AG04449 (cell line): ENCODE results near the gene MAD2L2.

ENCODE experiments used
- CTCF ChIA-PET: fragments of 350-600 bp; formaldehyde crosslinking; extraction: SDS; loops from one replicate; lab custom pipeline; 2021; ENCODE audit warnings: antibody characterized with exemption; lab: Yijun Ruan, JAX
- POLR2A ChIA-PET: fragments of 400-600, 350-600 bp; formaldehyde crosslinking; extraction: SDS; loops from one replicate; lab custom pipeline; 2020; ENCODE audit warnings: antibody characterized with exemption, inconsistent platforms; lab: Yijun Ruan, JAX
- DNase-seq: peaks from one replicate; pipeline ENCODE4 v3.0.0-alpha.2; 2010; ENCODE audit warnings: low read depth, low spot score
- H3K4me3 ChIP-seq: 2 replicates; pipeline ENCODE4 v1.5.1; 2011; ENCODE audit warnings: low read depth, mild to moderate bottlenecking, control low read depth, low read length
- CTCF ChIP-seq: IDR thresholded peaks from one replicate; pipeline ENCODE4 v1.5.1; 2011; ENCODE audit warnings: mild to moderate bottlenecking, moderate library complexity, low read length, control low read depth, inconsistent platforms; ENCODE audit not compliant: insufficient read depth; ENCODE audit errors: missing control alignments

Gene MAD2L2

DNA sequence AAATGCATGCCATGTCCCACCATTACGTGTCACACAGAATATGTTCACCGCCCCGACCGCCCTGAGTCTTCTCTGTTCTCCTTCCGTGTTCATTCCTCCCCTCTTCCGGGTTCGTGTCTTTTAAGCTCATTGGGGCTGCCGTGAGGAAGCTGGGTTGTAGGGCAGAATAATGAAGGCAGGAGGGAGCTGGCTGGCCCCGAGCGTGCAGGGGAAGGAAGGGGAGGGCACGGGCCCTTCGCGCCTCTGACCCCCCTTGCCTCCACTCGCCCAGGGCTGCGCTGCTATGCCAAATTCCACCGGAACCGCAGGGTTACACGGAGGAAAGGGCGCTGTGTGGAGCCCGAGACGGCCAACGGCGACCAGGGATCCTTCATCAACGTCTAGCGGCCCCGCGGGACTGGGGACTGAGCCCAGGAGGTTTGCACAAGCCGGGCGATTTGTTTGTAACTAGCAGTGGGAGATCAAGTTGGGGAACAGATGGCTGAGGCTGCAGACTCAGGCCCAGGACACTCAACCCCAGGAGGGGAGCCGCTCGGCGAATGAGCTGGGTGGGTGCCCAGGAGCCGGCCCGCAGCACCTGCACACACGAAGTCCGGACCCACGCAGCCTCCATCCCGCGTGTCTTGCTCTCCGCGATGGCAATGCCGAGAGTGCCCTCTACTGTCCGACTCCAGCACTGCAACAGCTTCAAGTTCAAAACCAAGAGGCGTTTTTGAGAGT is 38.5 kb upstream of the MAD2L2 start:
- peak overlapping the region; percentile 42 for H3K4me3 ChIP-seq
- no peak for DNase-seq
- ChIA-PET POLR2A (no interaction called here), CTCF (interaction anchor here (0.7 to 6.7 kb wide), 33 partner anchors 11 to 682 kb away, joined by 3 to 95 read pairs (median 5); partner anchors contain the start of genes AGTRAP, FBXO2, FBXO44 and FBXO6)
- peak; percentile 90 for TF ChIP-seq CTCF

DNA sequence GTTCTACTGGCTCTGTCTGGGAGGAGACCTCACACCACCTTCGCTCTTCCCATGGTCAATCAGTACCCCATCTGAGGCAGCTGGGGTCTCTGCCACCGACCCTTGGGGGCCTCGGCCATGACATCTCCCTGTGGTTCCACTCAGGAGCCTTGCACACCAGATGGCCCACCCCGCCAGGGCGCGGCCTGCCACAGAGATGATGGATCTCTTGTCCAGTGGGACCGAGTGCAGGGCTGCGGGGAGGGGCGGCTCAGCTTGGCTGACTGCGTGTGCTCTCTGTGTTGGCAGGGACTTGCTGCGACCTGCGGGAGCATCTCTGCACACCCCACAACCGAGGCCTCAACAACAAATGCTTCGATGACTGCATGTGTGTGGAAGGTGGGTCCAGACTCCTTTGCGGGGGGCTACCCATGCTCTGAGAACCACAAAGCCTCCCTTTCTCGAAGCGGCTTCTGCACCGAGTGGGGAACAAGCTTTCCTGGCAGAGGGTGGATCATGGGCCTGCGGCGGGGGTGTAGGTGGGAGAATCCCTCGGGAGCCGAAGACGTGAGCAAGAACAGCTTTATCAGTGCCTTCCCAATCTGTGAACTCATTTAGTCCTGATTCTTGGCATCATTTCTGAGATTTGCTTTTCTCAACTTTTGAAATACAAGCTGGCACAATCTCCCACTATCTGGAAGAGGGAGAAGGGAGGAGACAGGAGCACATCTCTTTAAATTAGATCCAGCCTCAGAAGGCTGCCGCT is 34.1 kb upstream of the MAD2L2 start:
- no peak for TF ChIP-seq CTCF
- no peak for DNase-seq
- POLR2A ChIA-PET, result no interaction called here
- CTCF ChIA-PET, result interaction anchor here (1.0 to 3.5 kb wide), 7 partner anchors 10 to 678 kb away, joined by 3 to 19 read pairs (median 5); partner anchors contain the start of gene FBXO6
- H3K4me3 ChIP-seq, result no peak overlapping the region

- TF ChIP-seq CTCF, result no peak
- ChIA-PET POLR2A (no interaction called here), CTCF (interaction anchor here (1.9 to 10.2 kb wide), 3 partner anchors 9 to 676 kb away, joined by 7 to 95 read pairs (median 19); no protein-coding TSS in a partner anchor)
- H3K4me3 ChIP-seq, result no peak overlapping the region
- DNase-seq, result no peak
These were observed 32.1 kb upstream of the MAD2L2 start for GRCh38 chr1:11713095-11713494.

DNA sequence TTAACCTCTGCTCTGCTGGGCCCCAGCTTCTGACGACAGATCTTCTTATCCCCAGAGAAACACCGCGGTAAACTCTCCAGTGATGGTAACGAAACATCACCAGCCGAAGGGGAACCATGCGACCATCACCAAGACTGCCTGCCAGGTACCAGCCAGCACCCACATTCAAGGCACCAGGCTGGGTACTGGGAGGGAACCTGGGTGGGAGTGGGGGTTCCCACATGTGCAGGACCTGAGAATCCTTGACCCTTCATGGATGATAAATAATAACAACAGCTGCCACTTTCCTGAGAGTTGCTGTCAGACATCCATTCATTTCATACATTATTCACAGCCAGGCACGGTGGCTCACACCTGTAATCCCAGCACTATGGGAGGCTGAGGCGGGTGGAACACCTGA is 31.3 kb upstream of the MAD2L2 start:
- no peak for TF ChIP-seq CTCF
- DNase-seq, result no peak
- POLR2A ChIA-PET, result no interaction called here
- H3K4me3 ChIP-seq, result no peak overlapping the region
- CTCF ChIA-PET, result interaction anchor here (1.9 to 10.2 kb wide), 2 partner anchors 9 to 11 kb away, joined by 8 to 95 read pairs; no protein-coding TSS in a partner anchor

DNA sequence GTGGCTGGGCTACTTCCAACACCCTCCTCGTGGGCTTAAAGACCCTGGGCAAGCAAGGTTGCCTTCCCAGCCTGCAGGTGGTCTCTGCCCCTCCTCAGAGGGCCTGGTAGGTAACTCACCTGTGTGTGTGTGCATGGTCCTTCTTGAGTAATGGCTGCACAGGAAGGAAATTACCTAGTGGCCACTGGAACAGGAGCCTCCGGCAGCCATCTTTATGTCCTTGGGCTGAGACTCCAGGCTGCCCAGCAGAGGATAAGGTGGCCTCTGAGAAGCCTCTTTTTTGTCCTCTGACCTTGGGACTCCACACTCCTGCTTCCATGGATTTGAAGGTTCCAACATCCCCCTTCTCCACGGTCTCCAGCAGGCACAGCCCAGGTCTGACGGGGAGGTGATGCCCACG is 30.5 kb upstream of the MAD2L2 start:
- DNase-seq, result no peak
- ChIA-PET CTCF (interaction anchor here (0.8 to 10.2 kb wide), 9 partner anchors 10 to 674 kb away, joined by 3 to 95 read pairs (median 7); partner anchors contain the start of gene FBXO6), POLR2A (no interaction called here)
- H3K4me3 ChIP-seq, result no peak overlapping the region
- no peak for TF ChIP-seq CTCF
